Hepatocyte (in vitro differentiated cells): ENCODE data around the gene ADGRL4.

Source experiments
- EZH2 ChIP-seq: fragments of 200-600 bp; sonication (generic); IDR thresholded peaks from 2 replicates; pipeline ENCODE4 v1.6.1; 2016; ENCODE audit warnings: antibody characterized with exemption, mild to moderate bottlenecking, borderline replicate concordance
- TF ChIP-seq, protein P1 (sequence below): fragments of 200-600 bp; sonication (generic); IDR thresholded peaks from 2 replicates; pipeline ENCODE4 v1.5.1; 2016; ENCODE audit warnings: antibody characterized with exemption, mild to moderate bottlenecking; ENCODE audit not compliant: poor library complexity

DNA sequence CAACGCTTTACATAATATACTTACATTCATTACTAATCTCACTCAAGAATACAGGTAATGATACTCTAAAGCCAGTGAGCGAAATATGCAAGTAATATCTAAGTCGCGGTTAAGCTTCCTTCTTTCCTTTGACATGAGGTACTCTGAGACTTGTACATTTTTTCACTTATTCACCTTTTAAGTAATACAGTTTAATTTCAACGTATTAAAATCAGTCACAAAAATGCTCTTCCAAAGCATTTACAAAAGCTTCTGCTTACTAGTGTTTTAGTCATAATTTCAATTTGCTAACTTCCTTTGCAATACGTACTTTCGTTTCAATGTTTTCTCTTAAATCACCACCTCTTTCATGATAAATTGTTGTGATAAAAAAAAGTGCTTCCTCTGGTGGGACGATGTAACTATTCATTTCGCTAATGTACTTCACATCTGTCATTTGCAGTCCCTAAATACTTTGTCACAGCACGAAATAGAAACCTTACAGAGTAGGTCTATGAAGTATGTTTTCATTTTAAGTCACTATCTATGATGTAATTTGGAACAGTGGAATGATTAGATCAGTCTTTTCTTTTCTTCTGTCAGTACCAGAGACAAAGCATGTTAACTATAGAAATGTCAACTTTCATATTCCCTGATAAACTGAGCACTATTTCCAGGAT, 34.0 kb upstream of the ADGRL4 start:
- TF ChIP-seq, protein P1, sequence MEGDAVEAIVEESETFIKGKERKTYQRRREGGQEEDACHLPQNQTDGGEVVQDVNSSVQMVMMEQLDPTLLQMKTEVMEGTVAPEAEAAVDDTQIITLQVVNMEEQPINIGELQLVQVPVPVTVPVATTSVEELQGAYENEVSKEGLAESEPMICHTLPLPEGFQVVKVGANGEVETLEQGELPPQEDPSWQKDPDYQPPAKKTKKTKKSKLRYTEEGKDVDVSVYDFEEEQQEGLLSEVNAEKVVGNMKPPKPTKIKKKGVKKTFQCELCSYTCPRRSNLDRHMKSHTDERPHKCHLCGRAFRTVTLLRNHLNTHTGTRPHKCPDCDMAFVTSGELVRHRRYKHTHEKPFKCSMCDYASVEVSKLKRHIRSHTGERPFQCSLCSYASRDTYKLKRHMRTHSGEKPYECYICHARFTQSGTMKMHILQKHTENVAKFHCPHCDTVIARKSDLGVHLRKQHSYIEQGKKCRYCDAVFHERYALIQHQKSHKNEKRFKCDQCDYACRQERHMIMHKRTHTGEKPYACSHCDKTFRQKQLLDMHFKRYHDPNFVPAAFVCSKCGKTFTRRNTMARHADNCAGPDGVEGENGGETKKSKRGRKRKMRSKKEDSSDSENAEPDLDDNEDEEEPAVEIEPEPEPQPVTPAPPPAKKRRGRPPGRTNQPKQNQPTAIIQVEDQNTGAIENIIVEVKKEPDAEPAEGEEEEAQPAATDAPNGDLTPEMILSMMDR: no peak
- no peak for TF ChIP-seq EZH2
